Measurements from ENCODE around the gene VOPP1.

GRCh38 chr7:55534262-55534915 lies 37.9 kb downstream of the VOPP1 start:
- no peak for TF ChIP-seq POLR2A (IDR thresholded peaks at IDR 0.05)
- TF ChIP-seq, protein P1, sequence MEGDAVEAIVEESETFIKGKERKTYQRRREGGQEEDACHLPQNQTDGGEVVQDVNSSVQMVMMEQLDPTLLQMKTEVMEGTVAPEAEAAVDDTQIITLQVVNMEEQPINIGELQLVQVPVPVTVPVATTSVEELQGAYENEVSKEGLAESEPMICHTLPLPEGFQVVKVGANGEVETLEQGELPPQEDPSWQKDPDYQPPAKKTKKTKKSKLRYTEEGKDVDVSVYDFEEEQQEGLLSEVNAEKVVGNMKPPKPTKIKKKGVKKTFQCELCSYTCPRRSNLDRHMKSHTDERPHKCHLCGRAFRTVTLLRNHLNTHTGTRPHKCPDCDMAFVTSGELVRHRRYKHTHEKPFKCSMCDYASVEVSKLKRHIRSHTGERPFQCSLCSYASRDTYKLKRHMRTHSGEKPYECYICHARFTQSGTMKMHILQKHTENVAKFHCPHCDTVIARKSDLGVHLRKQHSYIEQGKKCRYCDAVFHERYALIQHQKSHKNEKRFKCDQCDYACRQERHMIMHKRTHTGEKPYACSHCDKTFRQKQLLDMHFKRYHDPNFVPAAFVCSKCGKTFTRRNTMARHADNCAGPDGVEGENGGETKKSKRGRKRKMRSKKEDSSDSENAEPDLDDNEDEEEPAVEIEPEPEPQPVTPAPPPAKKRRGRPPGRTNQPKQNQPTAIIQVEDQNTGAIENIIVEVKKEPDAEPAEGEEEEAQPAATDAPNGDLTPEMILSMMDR (IDR thresholded peaks at IDR 0.05) = no peak
